ENCODE data around the gene PKNOX2.

Gene PKNOX2

GRCh38 chr11:125295931-125296330, 131.4 kb downstream of the PKNOX2 start:
- no peak overlapping the region for H3K27ac ChIP-seq (ENCODE audit: low read length)

DNA sequence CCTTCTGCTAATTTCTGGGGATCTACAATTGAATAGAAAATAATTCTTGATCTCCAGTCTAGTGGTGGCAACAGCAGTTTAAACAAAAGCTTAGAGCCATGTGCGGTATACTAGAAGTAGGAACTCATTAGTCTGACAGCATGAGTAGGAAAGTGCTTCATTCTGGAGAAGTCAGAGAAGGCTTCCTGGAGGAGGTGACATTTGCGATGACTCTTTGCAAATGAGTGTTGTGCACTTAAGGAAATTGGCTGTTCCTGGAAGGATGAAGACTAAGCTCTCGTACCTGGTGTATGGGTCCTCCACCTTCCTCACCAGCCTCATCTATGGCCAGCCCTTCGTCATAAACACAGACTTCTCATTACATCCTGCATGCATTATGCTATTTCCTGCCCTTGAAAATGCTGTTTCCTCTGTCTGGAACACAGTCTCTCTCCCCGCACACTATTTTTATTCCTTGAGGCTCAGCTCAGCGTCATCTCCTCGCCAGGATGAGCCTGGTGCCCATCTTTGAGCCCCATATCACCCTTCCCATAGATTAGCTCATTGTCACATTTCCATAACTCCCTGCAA, 132.9 kb downstream of the PKNOX2 start:
- Histone ChIP-seq H3K4me3 (ENCODE audit: low read length) (no peak overlapping the region), H2AFZ (ENCODE audit: low read depth, low read length) (no peak overlapping the region), H3K36me3 (replicated peaks; ENCODE audit: low read depth, low read length) (no peaks in the 10 kb centered on the region), H3K27ac (ENCODE audit: low read length) (no peak overlapping the region), H3K4me2 (ENCODE audit: low read length) (no peak overlapping the region), H3K4me1 (ENCODE audit: low read length) (no peaks in the 10 kb centered on the region), H3K79me2 (ENCODE audit: low read length) (no peaks in the 10 kb centered on the region), H3K9ac (ENCODE audit: low read length) (no peak overlapping the region), H3K27me3 (ENCODE audit: low read depth, low read length) (peaks cover 26% of the 10 kb centered on the region), H4K20me1 (ENCODE audit: insufficient read depth, low read length) (no peaks in the 10 kb centered on the region), H3K9me3 (ENCODE audit: insufficient read depth, low read length) (no peaks in the 10 kb centered on the region)
- TF ChIP-seq EZH2phosphoT487 (IDR thresholded peaks at IDR 0.05; ENCODE audit: low read depth) (no peak), CTCF (IDR thresholded peaks at IDR 0.05; ENCODE audit: low read depth, low read length) (no peak)

More at GRCh38 chr11:125295931-125296330, 131.4 kb downstream of the PKNOX2 start:
- Histone ChIP-seq H3K36me3 (replicated peaks; ENCODE audit: low read depth, low read length) (no peaks in the 10 kb centered on the region), H3K4me1 (ENCODE audit: low read length) (no peaks in the 10 kb centered on the region), H3K9me3 (ENCODE audit: insufficient read depth, low read length) (no peaks in the 10 kb centered on the region), H3K4me2 (ENCODE audit: low read length) (no peak overlapping the region), H3K27me3 (ENCODE audit: low read depth, low read length) (peaks cover 37% of the 10 kb centered on the region), H3K9ac (ENCODE audit: low read length) (no peak overlapping the region), H3K4me3 (ENCODE audit: low read length) (no peak overlapping the region), H4K20me1 (ENCODE audit: insufficient read depth, low read length) (no peaks in the 10 kb centered on the region), H2AFZ (ENCODE audit: low read depth, low read length) (no peak overlapping the region), H3K79me2 (ENCODE audit: low read length) (no peaks in the 10 kb centered on the region)
- TF ChIP-seq EZH2phosphoT487 (IDR thresholded peaks at IDR 0.05; ENCODE audit: low read depth) = no peak

GRCh38 chr11:125299061-125299615, 134.6 kb downstream of the PKNOX2 start:
- Histone ChIP-seq H4K20me1 (ENCODE audit: insufficient read depth, low read length) (no peaks in the 10 kb centered on the region), H2AFZ (ENCODE audit: low read depth, low read length) (no peak overlapping the region), H3K9me3 (ENCODE audit: insufficient read depth, low read length) (no peaks in the 10 kb centered on the region), H3K4me3 (ENCODE audit: low read length) (no peak overlapping the region), H3K4me1 (ENCODE audit: low read length) (no peaks in the 10 kb centered on the region), H3K4me2 (ENCODE audit: low read length) (no peak overlapping the region), H3K27me3 (ENCODE audit: low read depth, low read length) (peaks cover 21% of the 10 kb centered on the region), H3K36me3 (replicated peaks; ENCODE audit: low read depth, low read length) (no peaks in the 10 kb centered on the region), H3K79me2 (ENCODE audit: low read length) (no peaks in the 10 kb centered on the region), H3K27ac (ENCODE audit: low read length) (no peak overlapping the region), H3K9ac (ENCODE audit: low read length) (no peak overlapping the region)
- TF ChIP-seq EZH2phosphoT487 (IDR thresholded peaks at IDR 0.05; ENCODE audit: low read depth) (no peak), CTCF (IDR thresholded peaks at IDR 0.05; ENCODE audit: low read depth, low read length) (no peak)

DNA sequence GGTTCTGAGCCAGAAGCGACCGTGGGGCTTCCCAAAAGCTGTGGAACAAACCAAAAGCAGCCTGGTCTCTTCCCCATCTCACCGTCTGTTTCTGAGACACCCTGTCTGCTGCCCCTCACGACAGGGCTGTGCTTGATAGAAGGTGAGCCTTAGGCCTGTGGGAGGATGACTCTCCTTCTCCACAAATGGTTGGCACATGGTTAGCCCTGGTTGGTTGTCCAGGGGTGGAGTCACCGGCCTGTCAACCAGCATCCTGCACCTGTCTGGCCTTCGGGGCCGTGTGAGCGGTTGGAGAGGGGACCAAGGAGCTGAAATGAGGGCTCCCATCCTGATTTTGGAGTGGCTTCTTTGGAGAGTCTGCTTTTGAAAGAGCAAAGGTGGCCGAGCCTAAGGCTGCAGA, 135.3 kb downstream of the PKNOX2 start:
- Histone ChIP-seq H3K27ac (ENCODE audit: low read length) (no peak overlapping the region), H2AFZ (ENCODE audit: low read depth, low read length) (no peak overlapping the region), H3K4me1 (ENCODE audit: low read length) (no peaks in the 10 kb centered on the region), H3K4me2 (ENCODE audit: low read length) (no peak overlapping the region), H4K20me1 (ENCODE audit: insufficient read depth, low read length) (no peaks in the 10 kb centered on the region), H3K9ac (ENCODE audit: low read length) (no peak overlapping the region), H3K27me3 (ENCODE audit: low read depth, low read length) (peaks cover 19% of the 10 kb centered on the region), H3K79me2 (ENCODE audit: low read length) (no peaks in the 10 kb centered on the region), H3K9me3 (ENCODE audit: insufficient read depth, low read length) (no peaks in the 10 kb centered on the region), H3K36me3 (replicated peaks; ENCODE audit: low read depth, low read length) (no peaks in the 10 kb centered on the region), H3K4me3 (ENCODE audit: low read length) (no peak overlapping the region)
- TF ChIP-seq CTCF (IDR thresholded peaks at IDR 0.05; ENCODE audit: low read depth, low read length) (no peak), EZH2phosphoT487 (IDR thresholded peaks at IDR 0.05; ENCODE audit: low read depth) (no peak)
